Measurements from ENCODE around the gene DSCAM.

DSCAM gene

GRCh38 chr21:40707656-40708244, 139.2 kb downstream of the DSCAM start:
- no peak for DNase-seq (ENCODE audit: low read depth in 2 of 2)

GRCh38 chr21:40706806-40707655, 139.9 kb downstream of the DSCAM start:
- DNase-seq (ENCODE audit: low read depth in 2 of 2) = no peak

- no peak for DNase-seq (ENCODE audit: low read depth in 2 of 2)
Measured at GRCh38 chr21:40706176-40706575, 140.8 kb downstream of the DSCAM start.

GRCh38 chr21:40704141-40704540, 142.8 kb downstream of the DSCAM start:
- no peak for DNase-seq (ENCODE audit: low read depth in 2 of 2)

GRCh38 chr21:40699366-40699765, 147.6 kb downstream of the DSCAM start:
- DNase-seq (ENCODE audit: low read depth in 2 of 2) = no peak

GRCh38 chr21:40696246-40696645, 150.7 kb downstream of the DSCAM start:
- no peak for DNase-seq (ENCODE audit: low read depth in 2 of 2)

GRCh38 chr21:40689840-40690360, 157.1 kb downstream of the DSCAM start:
- DNase-seq (ENCODE audit: low read depth in 2 of 2) = no peak

- DNase-seq (ENCODE audit: low read depth in 2 of 2) = no peak
Measured at GRCh38 chr21:40689217-40689616, 157.7 kb downstream of the DSCAM start.

GRCh38 chr21:40688106-40688864, 158.7 kb downstream of the DSCAM start:
- DNase-seq (ENCODE audit: low read depth in 2 of 2) = no peak

- DNase-seq (ENCODE audit: low read depth in 2 of 2) = no peak
Measured at GRCh38 chr21:40687625-40688024, 159.3 kb downstream of the DSCAM start.

- no peak for DNase-seq (ENCODE audit: low read depth in 2 of 2)
Measured at GRCh38 chr21:40686526-40686925, 160.4 kb downstream of the DSCAM start.

- no peak for DNase-seq (ENCODE audit: low read depth in 2 of 2)
Measured at GRCh38 chr21:40685141-40685540, 161.8 kb downstream of the DSCAM start.

- no peak for DNase-seq (ENCODE audit: low read depth in 2 of 2)
Measured at GRCh38 chr21:40684726-40685125, 162.2 kb downstream of the DSCAM start.

- DNase-seq (ENCODE audit: low read depth in 2 of 2) = no peak
Measured at GRCh38 chr21:40683349-40683748, 163.6 kb downstream of the DSCAM start.

GRCh38 chr21:40681164-40681859, 165.6 kb downstream of the DSCAM start:
- no peak for DNase-seq (ENCODE audit: low read depth in 2 of 2)

GRCh38 chr21:40680311-40680710, 166.6 kb downstream of the DSCAM start:
- DNase-seq (ENCODE audit: low read depth in 2 of 2) = no peak

GRCh38 chr21:40678681-40679284, 168.2 kb downstream of the DSCAM start:
- DNase-seq (ENCODE audit: low read depth in 2 of 2) = no peak

GRCh38 chr21:40675017-40675416, 171.9 kb downstream of the DSCAM start:
- DNase-seq (ENCODE audit: low read depth in 2 of 2) = no peak

GRCh38 chr21:40672602-40673001, 174.4 kb downstream of the DSCAM start:
- DNase-seq (ENCODE audit: low read depth in 2 of 2) = no peak

- no peak for DNase-seq (ENCODE audit: low read depth in 2 of 2)
Measured at GRCh38 chr21:40671716-40672115, 175.2 kb downstream of the DSCAM start.

- DNase-seq (ENCODE audit: low read depth in 2 of 2) = no peak
Measured at GRCh38 chr21:40668555-40669275, 178.2 kb downstream of the DSCAM start.
